ENCODE measurements around the gene ALDH2. TPM values are rescaled to one million over a fixed set of nuclear protein-coding genes. Genes with fewer than 3 reads are reported as not detected.

The ALDH2 gene
- total and polyA plus RNA-seq, 9 of the 15 experiments (the other 6 are each of a cell fraction or from before 2014, with no cell fraction given) = 1.9 to 22.5 (median 12.2) TPM

DNA sequence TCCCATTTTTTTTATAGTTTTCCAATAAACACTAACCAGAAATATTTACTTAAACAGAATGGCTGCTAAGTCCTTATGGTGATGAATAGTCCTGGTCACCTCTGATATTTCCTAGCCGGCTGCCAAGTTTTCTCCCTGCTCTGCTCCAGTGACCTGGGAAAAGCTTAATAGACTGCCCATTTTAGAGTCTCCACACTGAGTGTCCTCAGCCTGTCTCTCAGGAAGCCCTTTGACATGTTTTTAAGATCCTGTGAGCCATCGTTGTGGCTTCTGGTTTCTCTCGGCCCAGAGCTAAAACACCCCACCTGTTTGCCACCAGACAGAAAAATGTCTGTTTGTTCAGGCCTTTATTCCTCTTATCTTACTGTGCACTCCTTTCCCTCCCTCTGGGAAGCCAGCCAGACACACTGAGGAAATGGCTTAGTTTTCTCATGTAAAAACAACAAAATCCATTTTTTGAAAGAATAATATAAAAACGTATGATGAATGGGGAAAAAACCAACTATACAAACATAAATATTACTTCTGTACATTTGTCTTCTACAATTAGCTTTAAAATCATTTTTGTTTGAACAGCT is 25.4 kb upstream of the ALDH2 start (continued):
- TF ChIP-seq ZBED1 (IDR thresholded peaks at IDR 0.05) = 0 out of 2 replicates have a peak, but pooled peaks have one; percentile 48
- TF ChIP-seq CXXC5 (CRISPR knock-in tag; IDR thresholded peaks at IDR 0.05) = no peak
- TF ChIP-seq HSF4 (CRISPR knock-in tag; IDR thresholded peaks at IDR 0.05; ENCODE audit: borderline replicate concordance) = no peak
- peak; percentile 61; the same call in 1 of the 2 replicates for TF ChIP-seq HDAC2 (IDR thresholded peaks at IDR 0.05)
- 0 out of 2 replicates have a peak, but pooled peaks have one; percentile 39 for TF ChIP-seq FOSL1 (tag; conservative IDR thresholded peaks at IDR 0.05)
- TF ChIP-seq, protein P1, sequence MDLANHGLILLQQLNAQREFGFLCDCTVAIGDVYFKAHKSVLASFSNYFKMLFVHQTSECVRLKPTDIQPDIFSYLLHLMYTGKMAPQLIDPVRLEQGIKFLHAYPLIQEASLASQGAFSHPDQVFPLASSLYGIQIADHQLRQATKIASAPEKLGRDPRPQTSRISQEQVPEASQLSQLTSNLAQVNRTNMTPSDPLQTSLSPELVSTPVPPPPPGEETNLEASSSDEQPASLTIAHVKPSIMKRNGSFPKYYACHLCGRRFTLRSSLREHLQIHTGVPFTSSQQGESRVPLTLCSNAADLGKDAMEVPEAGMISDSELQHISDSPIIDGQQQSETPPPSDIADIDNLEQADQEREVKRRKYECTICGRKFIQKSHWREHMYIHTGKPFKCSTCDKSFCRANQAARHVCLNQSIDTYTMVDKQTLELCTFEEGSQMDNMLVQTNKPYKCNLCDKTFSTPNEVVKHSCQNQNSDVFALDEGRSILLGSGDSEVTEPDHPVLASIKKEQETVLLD (IDR thresholded peaks at IDR 0.05) = 0 out of 2 replicates have a peak, but pooled peaks have one; percentile 34
- TF ChIP-seq MECOM (CRISPR knock-in tag; IDR thresholded peaks at IDR 0.05) = peak; percentile 43; the same call in 1 of the 2 replicates
- TF ChIP-seq TBP (optimal IDR thresholded peaks at IDR 0.05; ENCODE audit: low read depth, low read length) = peak; percentile 19
- TF ChIP-seq ARNT (IDR thresholded peaks at IDR 0.05) = peak; percentile 53 to 66; a peak in 3 of 4 replicates
- TF ChIP-seq EP300 (IDR thresholded peaks at IDR 0.05; ENCODE audit: low read length) = peak; percentile 84
- peak; percentile 24; the same call in 1 of the 2 replicates for TF ChIP-seq RAD51 (IDR thresholded peaks at IDR 0.05; ENCODE audit: borderline replicate concordance, low read depth)
- TF ChIP-seq, protein P2, sequence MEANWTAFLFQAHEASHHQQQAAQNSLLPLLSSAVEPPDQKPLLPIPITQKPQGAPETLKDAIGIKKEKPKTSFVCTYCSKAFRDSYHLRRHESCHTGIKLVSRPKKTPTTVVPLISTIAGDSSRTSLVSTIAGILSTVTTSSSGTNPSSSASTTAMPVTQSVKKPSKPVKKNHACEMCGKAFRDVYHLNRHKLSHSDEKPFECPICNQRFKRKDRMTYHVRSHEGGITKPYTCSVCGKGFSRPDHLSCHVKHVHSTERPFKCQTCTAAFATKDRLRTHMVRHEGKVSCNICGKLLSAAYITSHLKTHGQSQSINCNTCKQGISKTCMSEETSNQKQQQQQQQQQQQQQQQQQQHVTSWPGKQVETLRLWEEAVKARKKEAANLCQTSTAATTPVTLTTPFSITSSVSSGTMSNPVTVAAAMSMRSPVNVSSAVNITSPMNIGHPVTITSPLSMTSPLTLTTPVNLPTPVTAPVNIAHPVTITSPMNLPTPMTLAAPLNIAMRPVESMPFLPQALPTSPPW (CRISPR knock-in tag; IDR thresholded peaks at IDR 0.05) = peak; percentile 47; the same call in 1 of the 2 replicates
- peak; percentile 60; the same call in 1 of the 2 replicates for TF ChIP-seq ATF7 (IDR thresholded peaks at IDR 0.05)
- peak; percentile 96 for TF ChIP-seq ARID1B (IDR thresholded peaks at IDR 0.05)
- peak; percentile 62 for TF ChIP-seq SMARCB1 (IDR thresholded peaks at IDR 0.05; ENCODE audit: insufficient read length, low read depth)
- TF ChIP-seq SMAD1 (IDR thresholded peaks at IDR 0.05; ENCODE audit: low read depth, low read length, partially characterized antibody) = peak; percentile 44
- TF ChIP-seq, protein P3, sequence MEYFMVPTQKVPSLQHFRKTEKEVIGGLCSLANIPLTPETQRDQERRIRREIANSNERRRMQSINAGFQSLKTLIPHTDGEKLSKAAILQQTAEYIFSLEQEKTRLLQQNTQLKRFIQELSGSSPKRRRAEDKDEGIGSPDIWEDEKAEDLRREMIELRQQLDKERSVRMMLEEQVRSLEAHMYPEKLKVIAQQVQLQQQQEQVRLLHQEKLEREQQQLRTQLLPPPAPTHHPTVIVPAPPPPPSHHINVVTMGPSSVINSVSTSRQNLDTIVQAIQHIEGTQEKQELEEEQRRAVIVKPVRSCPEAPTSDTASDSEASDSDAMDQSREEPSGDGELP (CRISPR knock-in tag; IDR thresholded peaks at IDR 0.05; ENCODE audit: borderline replicate concordance) = 0 out of 2 replicates have a peak, but pooled peaks have one; percentile 31
- peak in 1 of 2 experiments; percentile 49; a peak in 1 of 4 replicates for TF ChIP-seq RCOR1 (IDR thresholded peaks at IDR 0.05; ENCODE audit: borderline replicate concordance in 1 of 2, low read depth in 2 of 2, low read length in 2 of 2)
- TF ChIP-seq PPARD (CRISPR knock-in tag; IDR thresholded peaks at IDR 0.05) = no peak
- TF ChIP-seq MTA2 (IDR thresholded peaks at IDR 0.05; ENCODE audit: low read depth) = peak; percentile 83
- TF ChIP-seq ZNF592 (IDR thresholded peaks at IDR 0.05) = peak; percentile 66

Data from K562 (cell line).